SHP77 treated with DMSO at 0.1 percent for 48 hours (cell line): Measurements from ENCODE around the gene ALDH4A1.
A peak's percentile ranks its signal among the peaks of the same experiment; 100 is the strongest.

Experiments used
- DNase-seq: peaks from one replicate; lab custom pipeline; 2025; lab: John Stamatoyannopoulos, UW

ALDH4A1 gene

DNA sequence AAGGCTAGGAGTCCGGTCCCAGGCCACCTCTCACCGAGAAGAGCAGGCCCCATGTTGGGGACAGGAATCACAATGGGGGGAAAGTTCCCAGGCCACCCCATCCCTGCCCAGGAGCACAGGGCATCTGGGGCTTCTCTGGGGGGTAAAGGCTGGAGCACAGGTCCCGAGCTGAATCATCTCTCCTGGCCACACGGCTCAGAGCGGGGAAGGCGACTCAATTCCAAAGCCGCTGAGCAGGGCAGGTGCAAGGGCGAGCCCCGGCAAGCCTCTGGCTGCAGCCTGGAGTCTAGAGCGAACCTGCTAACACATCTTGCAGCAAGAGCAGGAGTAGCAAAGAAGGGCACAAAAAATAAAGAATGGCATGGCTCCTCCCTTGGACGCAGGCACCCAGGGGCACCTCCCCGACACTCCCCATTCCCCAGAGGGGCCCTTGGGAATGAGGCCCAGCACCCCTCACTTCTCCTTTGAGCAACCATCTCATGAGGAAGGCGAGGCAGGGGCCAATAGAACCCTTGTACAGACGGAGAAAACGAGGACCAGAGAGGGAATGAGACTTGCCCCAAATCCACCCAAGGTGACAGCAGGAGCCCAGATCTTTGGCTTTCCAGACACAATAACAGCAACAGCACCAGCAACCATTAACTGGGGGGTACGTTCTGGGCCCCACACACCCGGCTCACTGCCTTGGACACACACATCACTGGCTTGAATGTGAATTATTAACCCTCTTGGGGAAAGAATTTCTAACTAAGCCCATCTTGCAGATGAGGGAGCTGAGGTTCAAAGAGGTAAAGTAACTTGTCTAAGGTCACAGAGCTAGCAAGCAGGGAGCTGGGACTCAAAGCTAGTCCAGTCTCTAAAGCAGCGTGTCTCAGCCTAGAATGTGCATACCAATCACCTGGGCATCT lies 20.7 kb upstream of the ALDH4A1 start:
- DNase-seq, result peak; percentile 16

DNA sequence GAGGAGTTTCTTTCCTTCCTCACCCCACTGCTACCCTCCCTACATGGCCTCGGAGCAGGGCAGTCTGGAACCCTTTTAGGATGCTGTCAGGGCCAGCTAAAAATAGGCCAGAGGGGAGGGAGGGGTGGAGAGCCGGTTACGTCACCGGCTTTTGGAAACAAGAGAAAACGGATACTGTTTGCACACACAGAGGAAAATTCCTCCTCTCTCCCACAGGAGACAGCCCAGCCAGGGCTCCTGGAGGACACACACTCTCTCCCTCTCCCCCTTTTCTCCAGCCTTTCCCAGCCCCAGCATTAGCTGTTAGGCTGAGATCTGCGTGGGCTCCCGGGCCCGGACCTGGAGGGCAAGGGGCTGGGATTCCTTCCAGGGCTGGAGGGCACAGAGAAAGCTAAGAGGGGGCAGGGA lies 20.0 kb upstream of the ALDH4A1 start:
- peak; percentile 64 for DNase-seq

DNA sequence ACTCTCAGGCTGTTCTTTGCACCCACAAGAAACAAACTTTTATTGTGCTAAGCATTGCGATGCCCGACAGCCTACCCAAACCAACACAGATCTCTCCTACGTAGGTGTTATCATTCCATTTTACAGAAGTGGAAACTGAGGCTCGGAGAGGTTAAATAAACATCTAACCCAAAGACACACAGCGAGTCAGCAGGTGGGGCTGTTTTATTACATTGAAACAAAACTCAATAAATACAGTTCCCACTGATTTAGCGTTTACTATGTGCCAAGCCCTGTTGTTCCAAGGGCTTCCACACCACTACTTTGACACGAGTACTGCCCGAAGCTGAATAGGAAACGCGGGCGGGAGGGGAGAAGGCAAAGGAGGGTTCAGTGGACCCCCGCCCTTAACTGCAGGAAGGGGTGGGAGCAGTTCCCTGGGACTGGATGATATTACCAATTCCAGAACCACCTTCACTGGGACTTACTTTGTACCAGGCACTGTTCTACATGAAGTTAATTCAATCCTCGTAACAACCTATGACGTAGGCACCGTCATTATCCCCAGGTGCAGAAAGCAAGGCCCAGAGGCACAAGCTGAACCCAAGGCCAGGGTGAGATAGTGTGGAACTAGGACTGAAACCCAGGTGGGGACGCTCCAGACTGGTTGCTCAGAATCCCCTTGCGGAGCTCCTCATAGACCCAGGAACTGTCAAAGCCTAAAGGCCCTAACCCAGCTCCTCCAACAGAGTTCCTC lies 19.3 kb upstream of the ALDH4A1 start:
- DNase-seq, result no peak

DNA sequence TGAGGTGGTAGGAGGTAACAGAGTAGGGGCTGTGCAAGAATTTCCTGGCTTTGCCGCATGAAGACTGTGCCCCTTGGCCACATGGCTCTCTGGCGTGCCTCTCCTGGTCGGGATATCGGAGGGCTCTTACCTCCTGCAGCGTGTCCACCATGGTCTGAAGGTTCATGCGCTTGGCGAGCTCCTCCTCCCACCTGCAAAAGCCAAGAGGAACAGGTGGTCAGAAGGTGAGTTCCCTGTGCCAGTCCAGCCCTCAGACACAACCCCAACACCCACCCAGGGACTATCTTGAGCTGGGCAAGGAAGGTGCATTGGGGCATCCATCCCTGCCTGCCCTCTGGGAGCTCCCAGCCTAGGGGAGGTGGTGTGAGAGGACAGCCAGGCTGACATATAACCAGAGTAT lies 18.6 kb upstream of the ALDH4A1 start:
- no peak for DNase-seq

DNA sequence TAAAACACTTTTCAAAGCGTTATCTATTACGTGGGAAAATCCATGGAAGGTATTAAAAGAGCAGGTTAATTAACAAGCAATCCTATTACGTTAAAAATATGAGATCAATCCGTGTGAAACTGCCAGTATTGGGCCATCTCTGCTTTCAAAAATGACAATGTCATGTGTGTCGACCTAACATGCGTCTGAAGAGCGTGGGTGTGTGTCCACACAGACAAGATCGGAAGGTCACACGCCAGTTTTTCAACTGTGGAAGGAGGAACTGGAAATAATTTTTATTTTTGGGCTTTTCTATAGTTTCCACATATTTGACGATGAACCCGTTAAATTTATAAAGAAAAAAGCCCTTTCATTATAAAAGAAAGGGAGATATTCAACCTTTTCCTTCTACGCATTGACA lies 17.6 kb upstream of the ALDH4A1 start:
- DNase-seq, result no peak

DNA sequence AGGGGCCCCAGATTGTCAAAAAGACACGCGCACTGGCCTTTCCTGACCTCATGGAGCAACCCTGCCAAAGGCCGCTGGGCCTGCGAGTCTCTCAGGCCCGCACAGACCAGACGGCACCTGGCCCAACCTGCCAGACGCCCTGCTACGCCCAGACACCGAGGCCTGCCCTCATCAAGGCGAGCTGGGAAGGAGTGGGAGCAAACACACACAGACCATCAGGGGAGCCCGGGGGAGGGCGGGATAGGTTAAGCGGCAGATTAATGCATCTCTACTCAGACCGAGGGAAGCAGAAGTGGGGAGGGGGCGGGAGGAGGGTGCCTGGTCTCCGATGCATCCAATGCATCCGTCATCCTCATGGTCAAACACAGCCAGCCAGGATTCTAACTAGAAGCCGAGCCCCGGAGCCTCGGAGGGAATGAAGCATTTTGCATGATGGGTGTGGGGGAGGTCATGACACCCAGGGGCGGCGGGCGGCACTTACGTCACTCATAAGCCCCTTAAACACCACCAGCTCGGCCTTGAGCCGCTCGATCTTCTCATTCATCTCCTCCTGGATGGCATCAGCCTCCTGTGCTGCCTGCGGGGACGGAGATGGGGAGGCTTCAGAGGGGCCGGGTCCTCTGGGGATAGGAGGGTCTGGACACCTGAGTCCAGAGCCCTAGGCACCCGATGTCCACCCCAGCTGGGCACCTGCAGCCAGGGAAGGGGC lies 17.0 kb upstream of the ALDH4A1 start:
- no peak for DNase-seq

DNA sequence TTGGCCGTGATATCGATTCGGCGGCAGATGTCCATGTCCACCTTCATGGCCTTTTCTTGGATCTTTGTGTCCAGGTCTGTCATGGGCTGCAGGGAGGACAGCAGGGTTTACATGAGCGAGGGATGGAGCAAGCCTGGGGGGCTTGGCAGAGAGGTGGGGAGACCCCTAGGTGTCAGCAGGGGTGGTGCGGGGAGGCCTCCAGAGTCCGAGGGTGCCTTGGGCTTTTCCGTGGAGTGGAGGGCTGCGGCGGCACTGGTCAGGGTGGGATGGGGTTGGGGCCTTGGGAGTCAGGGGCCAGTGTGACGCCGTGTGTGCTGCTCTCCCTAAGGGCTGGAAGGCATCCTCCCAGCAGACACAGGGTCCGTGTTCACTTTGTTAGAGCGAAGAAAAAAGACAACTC lies 16.1 kb upstream of the ALDH4A1 start:
- DNase-seq, result no peak

DNA sequence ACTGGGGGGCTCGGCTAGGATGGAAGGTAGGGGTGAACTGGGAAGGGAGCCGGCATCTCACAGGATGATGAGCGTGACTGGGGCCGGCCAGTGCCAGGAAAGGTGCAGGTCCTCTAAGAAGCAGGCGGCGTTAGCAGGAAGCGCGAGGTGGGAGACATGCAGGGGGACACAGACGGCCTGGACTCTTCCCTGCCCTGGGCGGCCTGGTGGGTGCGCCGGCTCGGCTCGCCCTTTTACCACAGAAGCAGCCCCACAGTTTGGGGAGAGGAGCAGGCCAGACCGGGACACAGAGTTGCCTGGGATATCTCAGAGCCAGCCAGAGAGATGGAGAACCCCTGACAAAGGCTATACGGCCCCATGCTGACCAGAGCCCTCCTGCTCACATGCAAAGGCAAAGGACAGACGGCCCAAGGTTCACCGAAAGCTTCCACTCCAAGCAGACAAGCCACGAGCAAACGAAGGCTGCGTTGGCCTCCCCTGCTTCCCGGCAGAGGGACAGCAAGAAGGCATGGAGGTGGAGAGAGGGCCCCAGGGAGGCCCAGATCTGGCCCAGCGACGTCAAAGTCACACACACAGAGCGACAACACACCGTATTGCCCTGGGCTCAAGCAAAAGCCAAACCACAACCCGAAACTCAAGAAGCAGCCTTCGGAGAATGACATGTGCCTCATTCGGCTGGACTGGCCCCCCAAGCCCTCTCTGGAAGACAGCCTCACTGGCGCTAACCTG lies 14.9 kb upstream of the ALDH4A1 start:
- DNase-seq, result no peak

DNA sequence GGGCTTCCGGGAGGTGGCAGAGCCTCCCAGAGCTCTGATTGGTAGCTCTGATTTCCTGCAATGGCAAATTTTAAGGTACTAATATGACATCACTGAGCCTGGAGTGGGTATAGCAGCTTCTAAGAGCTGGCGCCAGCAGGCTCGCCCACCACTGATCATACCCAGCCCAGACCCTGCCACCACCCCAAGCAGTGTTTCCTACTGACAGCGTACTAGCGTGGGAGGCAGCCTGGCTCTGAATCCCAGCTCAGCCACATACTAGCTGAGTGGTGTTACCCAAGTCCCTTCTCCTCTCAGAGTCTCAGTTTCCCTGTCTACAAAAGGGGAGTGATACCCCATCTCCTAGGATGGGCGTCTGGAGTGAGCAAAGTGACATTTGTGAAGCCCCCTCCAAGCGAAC lies 13.0 kb upstream of the ALDH4A1 start:
- no peak for DNase-seq

DNA sequence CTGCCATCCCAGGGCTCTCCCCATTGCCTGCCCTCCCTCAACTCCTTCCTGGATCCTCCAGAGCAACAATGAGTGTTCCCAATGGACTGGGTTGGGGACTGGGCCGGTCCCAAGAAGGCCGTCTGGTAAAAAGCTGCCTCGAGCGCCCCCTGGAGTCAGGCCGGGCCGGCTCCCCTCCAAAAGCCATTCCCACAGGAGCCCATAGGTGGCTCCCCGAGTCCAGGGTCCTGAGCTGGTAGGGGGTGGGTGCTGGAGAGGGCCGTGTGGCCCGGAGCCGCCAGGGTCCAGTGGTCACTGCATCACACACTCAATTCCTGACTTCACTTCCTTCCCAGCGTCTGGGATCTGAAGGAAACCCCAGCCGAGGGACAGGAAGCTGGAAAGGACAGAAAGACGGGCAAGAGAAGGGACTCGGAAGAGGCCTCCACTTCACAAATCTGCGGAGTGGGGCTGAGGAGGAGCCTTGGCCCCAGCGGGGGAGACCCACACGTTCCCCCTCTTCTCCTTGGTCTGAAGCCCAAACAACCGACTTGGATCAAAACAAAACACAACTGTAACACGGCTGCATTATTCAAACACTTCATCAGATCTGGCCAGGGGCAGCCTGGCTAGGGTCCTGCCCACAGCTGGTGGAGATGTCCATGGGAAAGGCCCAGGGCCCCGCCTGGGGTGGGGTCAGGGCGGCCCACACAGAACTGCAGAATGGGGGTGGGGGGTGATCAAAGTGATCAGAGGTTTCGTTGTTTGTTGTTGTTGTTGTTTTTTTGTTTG lies 10.9 kb upstream of the ALDH4A1 start:
- peak; percentile 15 for DNase-seq

DNA sequence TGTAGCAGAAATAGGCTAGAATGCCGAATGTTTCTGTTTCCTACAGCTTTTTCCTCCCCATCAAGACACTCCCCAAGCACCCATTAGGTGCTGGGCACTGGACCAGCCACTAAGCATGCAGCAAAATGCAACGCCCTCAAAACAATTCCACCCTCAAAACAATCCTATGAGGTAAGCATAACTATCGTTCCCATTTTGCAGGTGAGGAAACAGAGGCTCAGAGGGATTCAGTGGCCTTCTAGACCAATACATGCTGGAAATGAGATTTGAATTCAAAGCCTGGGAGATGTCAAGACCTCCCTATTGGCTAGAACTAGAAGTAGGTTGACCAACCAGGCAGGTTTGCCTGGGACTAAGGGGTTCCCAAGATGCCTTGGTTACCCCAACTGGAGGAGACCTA lies 10.2 kb upstream of the ALDH4A1 start:
- DNase-seq, result no peak

DNA sequence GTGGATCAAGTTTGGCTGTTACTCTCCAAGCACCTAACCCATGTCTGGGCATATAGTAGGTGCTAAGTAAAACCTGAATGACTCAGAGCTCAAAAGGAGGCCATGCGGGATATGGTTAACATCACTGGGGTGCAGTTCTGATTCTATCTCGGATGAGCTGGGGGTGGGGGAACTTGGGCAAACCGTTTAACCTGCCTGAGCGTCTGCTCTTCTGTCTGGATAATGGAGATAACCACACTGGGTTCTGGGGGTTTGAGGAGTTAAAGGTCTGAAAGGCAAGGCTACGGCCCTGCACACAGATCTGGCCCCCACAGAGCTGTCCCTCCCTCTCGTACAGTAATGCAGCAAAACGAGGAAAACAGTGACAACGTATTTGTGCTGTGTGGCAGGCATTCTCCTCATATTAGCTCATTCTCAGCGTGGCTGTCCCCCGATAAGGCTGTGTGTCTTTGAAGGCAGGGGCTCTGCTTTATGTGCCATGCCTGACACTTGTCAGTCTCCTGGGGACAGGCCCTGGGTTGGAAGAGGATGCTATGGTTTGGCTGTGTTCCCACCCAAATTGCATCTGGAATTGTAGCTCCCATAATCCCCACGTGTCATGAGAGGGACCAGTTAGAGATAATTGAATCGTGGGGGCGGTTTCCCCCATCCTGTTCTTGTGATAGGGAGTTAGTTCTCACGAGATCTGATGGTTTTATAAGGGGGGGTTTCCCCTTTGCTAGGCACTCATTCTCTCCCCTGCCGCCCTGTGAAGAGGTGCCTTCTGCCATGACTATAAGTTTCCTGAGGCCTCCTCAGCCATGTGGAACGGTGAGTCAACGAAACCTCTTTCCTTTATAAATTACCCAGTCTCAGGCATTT lies 6.8 kb upstream of the ALDH4A1 start:
- DNase-seq, result no peak

DNA sequence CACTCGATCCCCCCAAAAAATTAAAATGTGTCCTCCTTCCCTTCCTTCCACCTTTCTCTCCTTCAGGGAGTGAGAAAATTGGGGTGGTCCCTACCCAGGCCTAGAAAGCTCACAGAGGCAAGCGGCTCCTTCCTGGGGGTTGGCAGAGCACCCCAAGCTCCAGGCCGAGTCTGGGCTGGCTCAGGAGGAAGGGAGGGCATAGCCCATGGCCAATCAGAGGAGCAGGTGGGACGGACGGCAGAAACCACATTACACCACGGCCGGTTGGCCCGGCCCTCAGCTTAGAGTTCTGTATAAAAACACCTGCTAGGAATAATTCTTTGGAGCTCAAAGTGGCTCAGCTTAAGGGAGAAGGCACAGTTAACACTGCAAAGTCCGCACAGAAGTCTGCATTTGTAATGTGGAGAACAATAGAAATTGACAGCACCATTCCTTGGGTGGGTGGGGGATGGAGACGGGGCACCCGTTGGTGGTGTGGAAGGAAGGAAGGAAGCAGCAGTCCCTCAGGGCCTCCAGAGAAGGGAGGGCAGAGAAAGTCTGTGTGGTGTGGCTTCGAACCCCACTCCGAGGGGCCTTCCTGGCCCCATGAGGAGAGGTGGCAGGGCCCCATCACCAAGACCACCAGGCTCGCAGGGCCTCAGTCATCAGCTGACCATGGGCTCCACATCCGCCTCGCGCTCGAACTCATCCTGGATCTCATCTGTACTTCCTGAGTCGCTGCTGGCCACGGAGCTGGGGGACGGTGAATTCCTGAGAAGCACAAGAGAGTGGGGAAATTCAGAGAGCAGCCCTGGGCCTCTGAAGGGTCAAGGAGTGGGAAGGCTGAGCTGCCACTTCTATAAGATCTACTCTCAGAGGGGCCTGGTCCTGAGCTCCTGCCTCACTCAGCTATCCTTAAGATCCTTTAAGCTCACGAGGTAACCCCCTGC lies 5.8 kb upstream of the ALDH4A1 start:
- no peak for DNase-seq

DNA sequence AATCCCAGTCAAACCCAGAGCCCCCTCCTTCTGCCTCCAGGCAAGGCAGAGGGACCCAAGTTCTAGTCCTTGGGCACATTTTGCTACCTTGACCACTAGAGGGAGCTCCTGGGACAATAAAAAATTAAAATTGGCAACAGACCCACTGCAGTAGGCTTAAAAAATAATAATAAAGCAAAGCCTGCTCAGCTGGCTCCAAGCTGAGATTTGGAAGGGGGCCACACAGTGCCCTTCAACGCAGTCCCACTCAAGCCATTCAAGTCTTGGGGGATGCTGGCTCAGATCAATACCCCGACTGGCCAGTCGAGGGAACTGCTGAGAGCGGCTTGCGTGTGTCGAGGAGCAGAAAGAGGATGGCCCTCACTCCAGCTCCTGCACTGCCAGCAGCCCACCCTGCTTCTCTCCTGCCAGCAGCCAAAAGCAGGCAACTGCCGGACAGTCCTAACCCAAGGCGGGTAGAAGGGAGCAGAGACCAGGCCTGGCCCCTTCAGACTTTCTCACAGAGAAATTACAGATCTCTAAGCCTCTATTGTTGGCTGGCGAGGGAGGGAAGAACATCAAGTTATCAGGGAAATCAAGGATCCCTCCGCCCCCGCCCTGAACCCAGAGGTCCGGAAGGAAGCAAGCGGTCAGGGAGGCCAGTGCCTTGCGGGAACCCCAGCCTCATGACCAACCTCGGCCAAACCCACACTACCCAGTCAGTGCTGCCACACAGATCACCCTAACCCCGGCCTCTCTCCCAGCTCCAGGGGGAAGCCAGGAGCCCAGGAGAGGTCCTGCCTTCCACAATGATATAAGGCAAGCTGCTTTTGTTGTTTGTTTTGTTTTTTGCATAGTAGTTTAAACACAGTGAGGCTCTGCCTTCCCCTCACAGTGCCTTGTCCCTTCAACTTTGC lies 4.9 kb upstream of the ALDH4A1 start:
- peak; percentile 30 for DNase-seq

DNA sequence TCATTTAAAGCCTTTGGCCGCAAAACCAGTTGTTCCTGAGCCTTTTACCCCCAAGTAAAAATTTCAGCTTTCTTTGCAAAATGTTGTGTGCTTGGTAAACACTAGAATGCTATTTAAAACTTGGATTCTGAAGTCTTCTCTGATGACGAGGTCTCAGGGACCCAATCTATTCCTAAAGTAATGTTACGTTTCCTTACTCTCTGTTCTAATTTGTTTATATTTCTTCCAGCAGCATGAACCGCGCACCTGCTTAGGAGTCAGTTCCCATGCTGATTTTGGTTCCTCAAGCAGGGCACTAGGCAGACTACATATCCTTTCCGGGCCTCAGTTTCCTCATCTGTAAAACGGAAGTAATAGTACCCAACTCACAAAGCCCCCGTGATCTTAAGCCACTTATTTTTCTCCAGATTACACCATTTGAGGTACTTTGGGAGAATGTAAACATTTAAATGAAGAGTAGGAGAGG lies 969 bp upstream of the ALDH4A1 start:
- no peak for DNase-seq

DNA sequence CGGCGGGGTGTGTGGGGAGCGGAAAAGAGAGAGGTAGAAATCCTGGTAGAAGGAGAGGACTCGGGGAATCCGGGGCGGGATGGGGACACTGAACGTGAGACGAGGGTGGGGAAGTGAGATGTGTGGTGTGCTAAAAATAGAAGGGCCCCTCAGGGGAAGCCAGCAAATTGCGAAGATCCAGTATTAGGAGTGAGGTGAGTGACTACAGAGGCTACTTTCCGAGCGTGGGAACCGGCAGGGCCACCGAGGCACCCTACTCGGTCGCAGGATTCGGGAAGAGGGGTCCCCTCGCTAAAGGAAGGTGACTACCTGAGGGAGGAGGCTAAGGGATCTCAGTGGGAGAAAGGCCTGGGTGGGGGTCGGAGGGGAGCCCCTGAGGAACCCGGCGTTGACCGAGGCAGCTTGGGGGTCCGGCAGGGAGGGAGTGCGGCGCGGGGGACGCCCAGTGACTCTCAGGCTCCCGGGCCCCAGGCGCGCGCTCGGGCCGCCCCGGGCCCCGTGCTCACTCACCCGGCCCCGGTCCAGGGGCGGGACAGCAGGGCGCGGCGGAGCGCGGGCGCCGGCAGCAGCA lies 318 bp downstream of the ALDH4A1 start:
- no peak for DNase-seq

DNA sequence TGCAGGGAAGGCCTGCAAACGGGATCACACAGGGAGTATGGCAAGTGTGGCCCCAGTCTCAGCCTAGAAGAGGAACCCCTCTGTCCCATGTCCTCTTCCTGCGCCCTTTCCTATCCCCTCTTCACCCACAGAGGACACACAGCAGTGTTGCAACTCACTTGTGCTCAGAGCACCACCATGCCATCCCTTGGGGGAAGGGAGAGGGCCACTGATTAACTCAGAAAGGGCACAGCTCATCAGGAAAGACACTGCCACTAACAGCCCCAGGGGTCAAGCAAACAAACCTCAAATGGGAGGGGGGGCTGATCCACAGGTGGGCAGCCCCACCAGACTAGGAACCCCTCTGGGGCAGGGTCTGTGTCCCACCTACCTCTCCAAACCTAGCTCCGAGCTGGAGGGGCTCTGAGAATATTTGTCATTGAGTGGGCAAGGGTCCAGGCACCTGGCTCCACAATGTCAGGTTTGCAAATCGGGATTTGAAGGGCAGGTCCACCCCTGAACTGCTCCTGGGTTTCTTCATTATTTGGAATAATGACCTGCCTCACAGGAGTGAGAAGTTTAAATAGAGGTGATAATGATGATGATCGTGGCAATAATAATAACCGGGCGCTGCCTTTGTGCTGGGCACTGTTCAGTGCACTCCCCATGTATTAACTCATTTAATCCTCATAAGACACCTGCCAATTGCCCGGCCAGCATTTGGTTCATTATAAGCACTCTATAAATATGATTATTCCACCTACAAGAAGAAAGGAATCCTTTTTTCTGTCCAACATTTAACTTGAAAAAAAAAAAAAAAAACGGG lies 1.0 kb downstream of the ALDH4A1 start:
- DNase-seq, result no peak
